MM.1S (cell line): ENCODE data around the gene LTO1.

Experiments used
- DNase-seq: peaks from one replicate; pipeline ENCODE4 v3.0.0-alpha.2; 2015
- H2AFZ ChIP-seq: fragments of 300-600 bp; sonication (generic); 2 replicates; pipeline ENCODE4 v1.6.0; 2016; ENCODE audit warnings: antibody characterized with exemption, low read length
- H3F3A ChIP-seq: fragments of 300-600 bp; sonication (generic); 2 replicates; pipeline ENCODE4 v1.6.1; 2016; ENCODE audit warnings: mild to moderate bottlenecking, antibody characterized with exemption, low read length, moderate library complexity, mixed read lengths; ENCODE audit not compliant: insufficient read depth
- H3K27ac ChIP-seq: fragments of 300-600 bp; sonication (generic); 2 replicates; pipeline ENCODE4 v1.5.1; 2016; ENCODE audit warnings: mild to moderate bottlenecking, low read length
- H3K27me3 ChIP-seq: fragments of 300-600 bp; sonication (generic); replicated peaks from 2 replicates; pipeline ENCODE4 v1.6.0; 2016; ENCODE audit warnings: low read length; ENCODE audit not compliant: insufficient read depth
- H3K36me3 ChIP-seq: fragments of 300-600 bp; sonication (generic); replicated peaks from 2 replicates; pipeline ENCODE4 v1.6.1; 2016; ENCODE audit warnings: mild to moderate bottlenecking, low read length, mixed read lengths; ENCODE audit not compliant: insufficient read depth
- H3K4me1 ChIP-seq: fragments of 300-600 bp; sonication (generic); 2 replicates; pipeline ENCODE4 v1.6.1; 2016; ENCODE audit warnings: low read length, mixed read lengths
- H3K4me2 ChIP-seq: fragments of 300-600 bp; sonication (generic); 2 replicates; pipeline ENCODE4 v1.6.0; 2016; ENCODE audit warnings: low read depth, low read length
- H3K4me3 ChIP-seq: fragments of 300-600 bp; sonication (generic); 2 replicates; pipeline ENCODE4 v1.5.1; 2016; ENCODE audit warnings: low read length, mixed read lengths
- H3K79me2 ChIP-seq: fragments of 300-600 bp; sonication (generic); 2 replicates; pipeline ENCODE4 v1.6.1; 2016; ENCODE audit warnings: mixed run types, low read length, mixed read lengths
- H3K9ac ChIP-seq: fragments of 300-600 bp; sonication (generic); 2 replicates; pipeline ENCODE4 v1.6.1; 2016; ENCODE audit warnings: low read length, mixed read lengths
- H3K9me2 ChIP-seq: fragments of 300-600 bp; sonication (generic); replicated peaks from 2 replicates; pipeline ENCODE4 v1.6.1; 2016; ENCODE audit warnings: mild to moderate bottlenecking, low read length, mixed read lengths; ENCODE audit not compliant: insufficient read depth
- H3K9me3 ChIP-seq: fragments of 300-600 bp; sonication (generic); replicated peaks from 2 replicates; pipeline ENCODE4 v1.6.1; 2016; ENCODE audit warnings: mild to moderate bottlenecking, low read length, mixed read lengths; ENCODE audit not compliant: insufficient read depth
- H4K20me1 ChIP-seq: fragments of 300-600 bp; sonication (generic); 2 replicates; pipeline ENCODE4 v1.6.1; 2016; ENCODE audit warnings: mild to moderate bottlenecking, low read length, moderate library complexity, mixed read lengths; ENCODE audit not compliant: insufficient read depth
- EZH2 ChIP-seq: fragments of 300-600 bp; sonication (generic); optimal IDR thresholded peaks from 2 replicates; pipeline ENCODE3; 2017; ENCODE audit warnings: low read depth, mild to moderate bottlenecking, antibody characterized with exemption, low read length, mixed read lengths
- EZH2phosphoT487 ChIP-seq: fragments of 300-600 bp; sonication (generic); IDR thresholded peaks from 2 replicates; pipeline ENCODE4 v1.6.1; 2018; ENCODE audit warnings: antibody characterized with exemption, low read length
- TF ChIP-seq, protein P1 (sequence below): fragments of 300-600 bp; sonication (generic); IDR thresholded peaks from 2 replicates; pipeline ENCODE4 v1.5.1; 2016; ENCODE audit warnings: antibody characterized with exemption, low read length, mixed read lengths

Gene LTO1

GRCh38 chr11:69638941-69639681 is 36.0 kb downstream of the LTO1 start:
- peaks cover 59% of the 10 kb centered on the region for H3K27me3 ChIP-seq
- no peak overlapping the region; the same call in 1 of the 2 replicates for H3K9ac ChIP-seq
- H4K20me1 ChIP-seq: no peaks in the 10 kb centered on the region
- H3K9me3 ChIP-seq: no peaks in the 10 kb centered on the region
- peak overlapping the region; percentile 45 for H2AFZ ChIP-seq
- TF ChIP-seq EZH2phosphoT487 (no peak), EZH2 (no peak)
- TF ChIP-seq, protein P1, sequence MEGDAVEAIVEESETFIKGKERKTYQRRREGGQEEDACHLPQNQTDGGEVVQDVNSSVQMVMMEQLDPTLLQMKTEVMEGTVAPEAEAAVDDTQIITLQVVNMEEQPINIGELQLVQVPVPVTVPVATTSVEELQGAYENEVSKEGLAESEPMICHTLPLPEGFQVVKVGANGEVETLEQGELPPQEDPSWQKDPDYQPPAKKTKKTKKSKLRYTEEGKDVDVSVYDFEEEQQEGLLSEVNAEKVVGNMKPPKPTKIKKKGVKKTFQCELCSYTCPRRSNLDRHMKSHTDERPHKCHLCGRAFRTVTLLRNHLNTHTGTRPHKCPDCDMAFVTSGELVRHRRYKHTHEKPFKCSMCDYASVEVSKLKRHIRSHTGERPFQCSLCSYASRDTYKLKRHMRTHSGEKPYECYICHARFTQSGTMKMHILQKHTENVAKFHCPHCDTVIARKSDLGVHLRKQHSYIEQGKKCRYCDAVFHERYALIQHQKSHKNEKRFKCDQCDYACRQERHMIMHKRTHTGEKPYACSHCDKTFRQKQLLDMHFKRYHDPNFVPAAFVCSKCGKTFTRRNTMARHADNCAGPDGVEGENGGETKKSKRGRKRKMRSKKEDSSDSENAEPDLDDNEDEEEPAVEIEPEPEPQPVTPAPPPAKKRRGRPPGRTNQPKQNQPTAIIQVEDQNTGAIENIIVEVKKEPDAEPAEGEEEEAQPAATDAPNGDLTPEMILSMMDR: no peak
- peaks cover 27% of the 10 kb centered on the region for H3K4me1 ChIP-seq
- peak; percentile 49 for DNase-seq
- H3K36me3 ChIP-seq: no peaks in the 10 kb centered on the region
- H3K79me2 ChIP-seq: 0 out of 2 replicates have a peak, but pooled peaks cover 3% of the 10 kb centered on the region
- H3K27ac ChIP-seq: no peak overlapping the region
- peak overlapping the region; percentile 52 for H3K4me3 ChIP-seq
- H3K9me2 ChIP-seq: no peaks in the 10 kb centered on the region
- peaks cover 15% of the 10 kb centered on the region; the same call in 1 of the 2 replicates for H3F3A ChIP-seq
- H3K4me2 ChIP-seq: peak overlapping the region; percentile 98

DNA sequence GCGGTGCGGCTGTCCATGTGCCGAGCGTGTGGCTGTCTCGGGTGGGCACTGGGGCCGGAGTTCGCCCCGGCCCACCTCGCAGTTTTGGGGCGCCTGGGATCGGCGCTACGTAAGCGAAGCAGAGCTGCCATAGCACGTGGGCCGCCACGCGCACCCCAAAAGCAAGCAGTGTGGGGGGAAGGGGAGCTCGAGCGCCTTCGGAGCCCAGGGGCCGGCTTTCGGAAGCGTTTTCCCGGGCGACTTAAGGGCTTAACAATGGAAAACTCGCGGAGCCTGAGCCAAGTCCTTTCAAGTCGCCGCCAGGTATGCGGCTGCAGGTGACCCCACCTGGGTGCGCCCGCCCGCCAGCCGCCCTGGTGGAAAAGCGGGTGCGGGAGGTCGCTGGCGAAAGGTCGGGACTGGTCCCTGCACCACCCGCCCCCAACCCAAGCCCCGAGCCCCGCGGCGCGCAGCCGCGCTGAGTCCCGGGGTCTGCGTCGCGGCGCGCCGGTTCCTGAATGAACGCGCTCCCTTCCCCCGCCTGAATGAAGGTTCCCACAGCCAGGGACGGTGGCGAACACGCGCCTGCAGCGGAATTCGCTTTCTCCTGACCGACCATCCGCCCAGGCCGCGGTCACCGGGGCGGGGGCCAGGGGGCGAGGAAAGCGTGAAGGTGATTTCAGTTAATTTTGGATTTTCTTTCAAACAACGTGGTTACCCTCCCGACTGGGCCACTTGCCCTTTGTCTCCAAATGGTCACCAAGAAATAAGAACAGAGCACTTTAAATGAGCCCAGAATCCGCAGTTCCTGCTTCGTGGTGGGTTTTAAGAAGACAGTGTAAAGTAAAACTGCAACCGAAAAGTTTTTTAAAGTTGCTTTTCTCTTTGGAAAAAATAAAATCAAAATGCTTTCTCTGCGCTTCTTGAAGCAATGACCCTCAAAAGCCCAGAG is 36.9 kb downstream of the LTO1 start:
- no peaks in the 10 kb centered on the region for H3K9me2 ChIP-seq
- H3K27ac ChIP-seq: no peak overlapping the region
- no peaks in the 10 kb centered on the region for H3K36me3 ChIP-seq
- peak overlapping the region; percentile 45 for H2AFZ ChIP-seq
- H3K27me3 ChIP-seq: peaks cover 59% of the 10 kb centered on the region
- H3K4me2 ChIP-seq: peak overlapping the region; percentile 98
- H3K4me1 ChIP-seq: peaks cover 27% of the 10 kb centered on the region
- no peaks in the 10 kb centered on the region for H3K9me3 ChIP-seq
- DNase-seq: no peak
- TF ChIP-seq, protein P1: no peak
- peak; percentile 70 for TF ChIP-seq EZH2
- TF ChIP-seq EZH2phosphoT487: no peak
- no peaks in the 10 kb centered on the region for H4K20me1 ChIP-seq
- H3K4me3 ChIP-seq: peak overlapping the region; percentile 52
- peaks cover 15% of the 10 kb centered on the region; the same call in 1 of the 2 replicates for H3F3A ChIP-seq
- 0 out of 2 replicates have a peak, but pooled peaks cover 3% of the 10 kb centered on the region for H3K79me2 ChIP-seq
- H3K9ac ChIP-seq: no peak overlapping the region; the same call in 1 of the 2 replicates

GRCh38 chr11:69637198-69637940 is 37.8 kb downstream of the LTO1 start:
- H3K9me2 ChIP-seq: no peaks in the 10 kb centered on the region
- peaks cover 59% of the 10 kb centered on the region for H3K27me3 ChIP-seq
- H2AFZ ChIP-seq: no peak overlapping the region
- H3K9me3 ChIP-seq: no peaks in the 10 kb centered on the region
- no peak for DNase-seq
- no peak overlapping the region for H3K27ac ChIP-seq
- H3K4me2 ChIP-seq: peak overlapping the region; percentile 98; the same call in 1 of the 2 replicates
- no peak overlapping the region for H3K4me3 ChIP-seq
- H3F3A ChIP-seq: peaks cover 15% of the 10 kb centered on the region; the same call in 1 of the 2 replicates
- no peak overlapping the region for H3K9ac ChIP-seq
- peaks cover 27% of the 10 kb centered on the region for H3K4me1 ChIP-seq
- H4K20me1 ChIP-seq: no peaks in the 10 kb centered on the region
- H3K79me2 ChIP-seq: 0 out of 2 replicates have a peak, but pooled peaks cover 3% of the 10 kb centered on the region
- no peak for TF ChIP-seq EZH2
- no peak for TF ChIP-seq EZH2phosphoT487
- TF ChIP-seq, protein P1: no peak
- no peaks in the 10 kb centered on the region for H3K36me3 ChIP-seq
